Forelimb muscle (tissue), 1 donor: ENCODE data around the gene KRTAP20-1. TPM values are rescaled to one million over a fixed set of nuclear protein-coding genes. Genes with fewer than 3 reads are reported as not detected.
A peak's percentile ranks its signal among the peaks of the same experiment; 100 is the strongest.

ENCODE experiments used
- DNase-seq: peaks from one replicate; pipeline ENCODE4 v3.0.0-alpha.2; 2013; ENCODE audit warnings: low read depth
- polyA plus RNA-seq: library from polyadenylated mRNA; unstranded; fragments of 120-200 nt; gene quantifications from one replicate; pipeline ENCODE4 v1.2.1, GENCODE V29; 2013; ENCODE audit not compliant: insufficient read length

Gene KRTAP20-1
- polyA plus RNA-seq, result not detected

- no peak for DNase-seq
Observed at GRCh38 chr21:30616125-30616524, at the start of gene KRTAP20-1. Gene KRTAP20-1 (plus strand): TSS chr21:30616425. CDS start chr21:30616455, 30 bp downstream.

GRCh38 chr21:30567617-30568016 lies 48.6 kb upstream of the KRTAP20-1 start:
- DNase-seq, result no peak

GRCh38 chr21:30577766-30578165 lies 38.5 kb upstream of the KRTAP20-1 start:
- no peak for DNase-seq

- DNase-seq, result peak; percentile 26
Observed at GRCh38 chr21:30579346-30579745, 36.9 kb upstream of the KRTAP20-1 start.

- no peak for DNase-seq
Observed at GRCh38 chr21:30580132-30580531, 36.1 kb upstream of the KRTAP20-1 start.

- DNase-seq, result no peak
Observed at GRCh38 chr21:30582870-30583269, 33.4 kb upstream of the KRTAP20-1 start.

- DNase-seq, result no peak
Observed at GRCh38 chr21:30590297-30590696, 25.9 kb upstream of the KRTAP20-1 start, which contains the start of gene KRTAP22-2. Gene KRTAP22-2 (minus strand): TSS chr21:30590397.

- DNase-seq, result no peak
Observed at GRCh38 chr21:30592140-30592539, 24.1 kb upstream of the KRTAP20-1 start, which contains the start of gene KRTAP6-3. Gene KRTAP6-3 (plus strand): TSS chr21:30592440. CDS start chr21:30592446, 6 bp downstream.

GRCh38 chr21:30598802-30599201 lies 17.4 kb upstream of the KRTAP20-1 start, which contains the start of gene KRTAP6-2:
Gene KRTAP6-2 (minus strand): TSS chr21:30598902. CDS start chr21:30598874, 28 bp downstream.
- no peak for DNase-seq

- no peak for DNase-seq
Observed at GRCh38 chr21:30600787-30601186, 15.4 kb upstream of the KRTAP20-1 start, which contains the start of gene KRTAP22-1. Gene KRTAP22-1 (plus strand): TSS chr21:30601087.

GRCh38 chr21:30605968-30606367 lies 10.3 kb upstream of the KRTAP20-1 start:
- no peak for DNase-seq

GRCh38 chr21:30612132-30612531 lies 4.1 kb upstream of the KRTAP20-1 start:
- no peak for DNase-seq

- DNase-seq, result no peak
Observed at GRCh38 chr21:30613836-30614235, 2.4 kb upstream of the KRTAP20-1 start, which contains the start of gene KRTAP6-1. Gene KRTAP6-1 (minus strand): TSS chr21:30613930. CDS start chr21:30613904, 26 bp downstream.

- no peak for DNase-seq
Observed at GRCh38 chr21:30615199-30615598, 1.0 kb upstream of the KRTAP20-1 start.

GRCh38 chr21:30620080-30620479 lies 3.9 kb downstream of the KRTAP20-1 start:
- DNase-seq, result no peak

GRCh38 chr21:30620522-30620921 lies 4.3 kb downstream of the KRTAP20-1 start, which contains the start of gene KRTAP20-4:
Gene KRTAP20-4 (plus strand): TSS chr21:30620627.
- DNase-seq, result no peak

GRCh38 chr21:30623362-30623761 lies 7.1 kb downstream of the KRTAP20-1 start:
- DNase-seq, result no peak

- no peak for DNase-seq
Observed at GRCh38 chr21:30625449-30626165, 9.4 kb downstream of the KRTAP20-1 start.

GRCh38 chr21:30628109-30628508 lies 11.9 kb downstream of the KRTAP20-1 start:
- DNase-seq, result no peak

- no peak for DNase-seq
Observed at GRCh38 chr21:30629200-30629599, 13.0 kb downstream of the KRTAP20-1 start.

GRCh38 chr21:30634906-30635305 lies 18.7 kb downstream of the KRTAP20-1 start, which contains the start of gene KRTAP20-2:
Gene KRTAP20-2 (plus strand): TSS chr21:30635206. CDS start chr21:30635264, 58 bp downstream.
- no peak for DNase-seq

GRCh38 chr21:30638686-30639085 lies 22.5 kb downstream of the KRTAP20-1 start:
- DNase-seq, result no peak

- no peak for DNase-seq
Observed at GRCh38 chr21:30642564-30642963, 26.3 kb downstream of the KRTAP20-1 start, which contains the start of gene KRTAP20-3. Gene KRTAP20-3 (plus strand): TSS chr21:30642864.
